Duodenal mucosa (tissue), 2 donors: ENCODE data around the gene TFPI.
"Not testable (repeated sequence)": the region's sequence is repeated elsewhere in the genome, so short reads cannot be mapped to it uniquely, and the experiment has no call there.

Source experiments
- H3K27ac ChIP-seq: one replicate; pipeline ENCODE4 v1.7.0; 2013; ENCODE audit warnings: low read depth, low read length
- H3K27me3 ChIP-seq, 2 donors: one replicate each; pipeline ENCODE4 v1.7.0; 2013; ENCODE audit warnings: low read length in 2 of 2, control low read depth in 1 of 2; ENCODE audit not compliant: insufficient read depth in 2 of 2, control insufficient read depth in 1 of 2
- H3K36me3 ChIP-seq, 2 donors: one replicate each; pipeline ENCODE4 v1.7.0; 2013; ENCODE audit warnings: low read length in 2 of 2, control low read depth in 1 of 2; ENCODE audit not compliant: insufficient read depth in 2 of 2, control insufficient read depth in 1 of 2
- H3K4me1 ChIP-seq, 2 donors: one replicate each; pipeline ENCODE4 v1.7.0; 2013; ENCODE audit warnings: low read length in 2 of 2, control low read depth in 1 of 2; ENCODE audit not compliant: insufficient read depth in 2 of 2, control insufficient read depth in 1 of 2
- H3K4me3 ChIP-seq, 2 donors: one replicate each; pipeline ENCODE4 v1.7.0; 2013; ENCODE audit warnings: low read length in 2 of 2, low read depth in 1 of 2
- H3K9ac ChIP-seq, 2 donors: one replicate each; pipeline ENCODE4 v1.7.0; 2013; ENCODE audit warnings: low read length in 2 of 2, low read depth in 1 of 2
- H3K9me3 ChIP-seq, 2 donors: one replicate each; pipeline ENCODE4 v1.7.0; 2013; ENCODE audit warnings: low read length in 2 of 2, control low read depth in 1 of 2; ENCODE audit not compliant: control insufficient read depth in 1 of 2

TFPI gene

DNA sequence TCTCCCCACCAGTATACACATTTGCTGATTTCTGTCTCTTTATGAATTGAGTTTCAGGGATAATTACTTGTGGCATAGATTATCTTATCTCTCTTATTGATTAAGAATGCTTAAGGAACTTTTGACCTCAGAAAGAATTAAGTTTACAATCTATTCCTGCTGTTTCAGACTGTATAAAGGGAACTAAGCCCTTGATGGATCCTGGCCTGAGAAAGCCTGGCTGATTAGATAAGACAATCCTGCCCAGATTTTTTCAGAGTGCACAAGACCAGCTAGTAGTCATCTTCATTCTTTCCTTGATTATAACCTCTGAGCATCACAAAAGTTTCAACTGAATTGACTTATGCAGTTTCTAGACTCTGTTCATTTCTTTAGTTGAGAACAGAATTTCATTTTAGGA, 22.7 kb upstream of the TFPI start:
- no peak overlapping the region for H3K27ac ChIP-seq

DNA sequence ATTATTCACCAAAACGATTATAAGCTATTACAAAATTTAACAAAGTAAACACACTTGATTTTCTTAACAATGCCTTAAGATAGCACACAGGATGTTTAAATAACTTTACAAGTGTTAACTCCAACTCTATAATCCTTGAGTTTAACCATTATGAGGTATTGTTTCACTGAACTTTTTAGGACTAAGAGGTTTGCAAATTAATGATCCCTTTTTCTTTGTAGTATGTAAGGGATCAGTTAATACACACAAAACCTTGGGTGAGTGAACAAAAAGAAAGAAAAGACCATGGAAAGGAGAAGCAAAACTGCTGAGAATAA, 21.5 kb upstream of the TFPI start:
- no peak overlapping the region for H3K4me3 ChIP-seq
- no peak overlapping the region for H3K27ac ChIP-seq
- no peaks in the 10 kb centered on the region for H3K9me3 ChIP-seq
- H3K4me1 ChIP-seq = peaks cover 11% of the 10 kb centered on the region in 2 donors
- H3K27me3 ChIP-seq = no peaks in the 10 kb centered on the region
- no peak overlapping the region for H3K9ac ChIP-seq
- no peaks in the 10 kb centered on the region for H3K36me3 ChIP-seq

More for the DNA sequence above, 22.7 kb upstream of the TFPI start:
- no peaks in the 10 kb centered on the region for H3K36me3 ChIP-seq
- no peaks in the 10 kb centered on the region for H3K27me3 ChIP-seq
- H3K4me3 ChIP-seq = no peak overlapping the region
- H3K4me1 ChIP-seq = peaks cover 11 to 16% of the 10 kb centered on the region in 2 donors
- no peak overlapping the region for H3K9ac ChIP-seq
- no peaks in the 10 kb centered on the region for H3K9me3 ChIP-seq

DNA sequence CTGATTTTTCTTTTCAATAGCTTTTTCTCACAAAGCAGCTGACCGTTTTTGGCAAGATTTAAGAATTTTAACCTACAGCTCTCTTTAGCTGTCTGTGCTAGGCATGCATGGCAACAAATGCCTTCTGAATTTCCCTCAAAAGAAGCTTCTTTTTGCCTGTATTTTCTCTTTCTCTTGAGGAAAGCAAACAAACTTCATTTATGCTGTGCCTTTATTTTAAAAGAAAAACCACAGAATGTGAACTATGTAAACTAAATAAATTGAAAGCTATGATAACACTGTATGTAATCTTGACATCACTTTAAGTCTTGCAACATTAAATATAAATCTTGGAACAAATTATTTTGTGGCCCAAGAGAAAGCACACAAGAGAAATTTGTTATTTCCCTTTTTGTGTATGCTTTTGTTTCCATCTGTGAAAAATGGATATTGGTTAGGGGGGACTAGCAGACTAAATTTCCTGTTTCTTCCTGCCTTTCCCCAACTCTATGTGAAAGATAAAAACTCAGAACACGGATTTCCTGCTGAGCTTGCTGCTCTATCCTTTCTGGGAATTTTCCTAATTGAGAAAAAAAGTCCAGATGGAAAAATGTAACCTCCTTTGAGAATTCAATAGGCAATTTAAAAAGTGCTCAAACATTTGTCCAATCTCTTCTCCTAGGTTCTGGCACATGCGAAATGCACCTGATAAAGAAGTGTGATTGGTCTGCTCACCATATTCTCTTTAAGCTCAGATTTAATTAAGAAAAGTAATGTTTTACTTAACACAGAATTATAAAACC, 20.9 kb upstream of the TFPI start:
- H3K9ac ChIP-seq = no peak overlapping the region
- H3K9me3 ChIP-seq = no peaks in the 10 kb centered on the region
- H3K4me3 ChIP-seq = no peak overlapping the region
- H3K27me3 ChIP-seq = no peaks in the 10 kb centered on the region
- H3K4me1 ChIP-seq = peaks cover 11% of the 10 kb centered on the region in 2 donors
- H3K36me3 ChIP-seq = no peaks in the 10 kb centered on the region
- no peak overlapping the region for H3K27ac ChIP-seq

- Histone ChIP-seq H3K4me3 (no peak overlapping the region), H3K4me1 (peaks cover 11% of the 10 kb centered on the region in 2 donors), H3K9me3 (no peaks in the 10 kb centered on the region), H3K27ac (no peak overlapping the region), H3K36me3 (no peaks in the 10 kb centered on the region), H3K9ac (no peak overlapping the region), H3K27me3 (no peaks in the 10 kb centered on the region)
Measured at GRCh38 chr2:187573722-187574121, 19.5 kb upstream of the TFPI start.

DNA sequence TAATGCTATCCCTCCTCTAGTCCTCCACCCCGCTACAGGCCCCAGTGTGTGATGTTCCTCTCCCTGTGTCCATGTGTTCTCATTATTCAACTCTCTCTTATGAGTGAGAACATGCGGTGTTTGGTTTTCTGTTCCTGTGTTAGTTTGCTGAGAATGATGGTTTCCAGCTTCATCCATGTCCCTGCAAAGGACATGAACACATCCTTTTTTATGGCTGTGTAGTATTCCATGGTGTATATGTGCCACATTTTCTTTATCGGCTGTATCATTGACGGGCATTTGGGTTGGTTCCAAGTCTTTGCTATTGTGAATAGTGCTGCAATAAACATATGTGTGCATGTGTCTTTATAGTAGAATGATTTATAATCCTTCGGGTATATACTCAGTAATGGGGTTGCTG, 17.8 kb upstream of the TFPI start:
- H3K36me3 ChIP-seq, H3K27ac ChIP-seq, H3K9ac ChIP-seq, H3K27me3 ChIP-seq, H3K4me1 ChIP-seq, H3K4me3 ChIP-seq, H3K9me3 ChIP-seq: not testable (repeated sequence)

GRCh38 chr2:187569571-187569970, 15.3 kb upstream of the TFPI start:
- Histone ChIP-seq H3K4me1 (no peaks in the 10 kb centered on the region), H3K27ac (no peak overlapping the region), H3K4me3 (no peak overlapping the region), H3K9me3 (no peaks in the 10 kb centered on the region), H3K27me3 (no peaks in the 10 kb centered on the region), H3K36me3 (no peaks in the 10 kb centered on the region), H3K9ac (no peak overlapping the region)

DNA sequence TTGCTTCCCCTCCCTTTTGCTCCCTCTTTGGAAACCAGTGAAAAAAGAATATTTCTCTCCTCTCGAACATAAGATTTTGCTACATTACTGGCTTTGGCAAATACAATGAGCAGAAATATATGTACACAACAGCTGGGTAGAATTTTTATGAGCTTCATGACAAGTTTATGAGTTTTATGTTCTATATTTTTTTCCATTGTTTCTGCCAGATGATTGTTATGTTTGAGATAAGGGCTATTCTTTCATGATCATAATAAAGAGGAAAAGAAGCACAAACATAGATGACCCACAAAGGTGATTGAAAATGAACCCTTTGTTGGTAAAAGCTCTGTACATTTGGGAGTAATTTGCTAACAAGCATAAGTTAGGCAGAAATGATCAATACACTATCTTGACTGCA, 14.8 kb upstream of the TFPI start:
- Histone ChIP-seq H3K27ac (no peak overlapping the region), H3K4me1 (no peaks in the 10 kb centered on the region), H3K9me3 (no peaks in the 10 kb centered on the region), H3K27me3 (no peaks in the 10 kb centered on the region), H3K4me3 (no peak overlapping the region), H3K36me3 (no peaks in the 10 kb centered on the region), H3K9ac (no peak overlapping the region)

DNA sequence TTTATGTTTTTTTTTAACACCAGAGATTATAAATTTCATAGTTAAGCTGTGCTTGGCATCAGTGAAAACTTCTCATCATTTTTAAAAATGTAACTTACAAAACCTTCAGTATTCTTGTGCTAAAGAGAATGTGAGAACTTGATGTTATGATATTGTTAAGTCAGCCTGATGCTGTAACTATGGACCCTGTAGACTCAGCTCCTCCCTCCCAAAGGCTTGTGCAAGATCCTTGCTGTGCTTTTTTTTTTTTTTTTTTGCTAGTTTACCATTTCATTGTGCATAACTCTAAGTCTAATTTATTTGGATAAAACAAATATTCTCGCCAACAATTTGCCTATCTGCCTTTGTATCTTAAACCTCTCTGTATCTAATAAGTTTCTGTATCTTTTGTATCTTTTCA, 12.9 kb upstream of the TFPI start:
- Histone ChIP-seq H3K27me3 (no peaks in the 10 kb centered on the region), H3K27ac (no peak overlapping the region), H3K9me3 (no peaks in the 10 kb centered on the region), H3K4me1 (no peaks in the 10 kb centered on the region), H3K4me3 (no peak overlapping the region), H3K9ac (no peak overlapping the region), H3K36me3 (no peaks in the 10 kb centered on the region)

GRCh38 chr2:187566712-187567111, 12.5 kb upstream of the TFPI start:
- Histone ChIP-seq H3K36me3 (no peaks in the 10 kb centered on the region), H3K4me1 (no peaks in the 10 kb centered on the region), H3K9me3 (no peaks in the 10 kb centered on the region), H3K4me3 (no peak overlapping the region), H3K9ac (no peak overlapping the region), H3K27me3 (no peaks in the 10 kb centered on the region), H3K27ac (no peak overlapping the region)

DNA sequence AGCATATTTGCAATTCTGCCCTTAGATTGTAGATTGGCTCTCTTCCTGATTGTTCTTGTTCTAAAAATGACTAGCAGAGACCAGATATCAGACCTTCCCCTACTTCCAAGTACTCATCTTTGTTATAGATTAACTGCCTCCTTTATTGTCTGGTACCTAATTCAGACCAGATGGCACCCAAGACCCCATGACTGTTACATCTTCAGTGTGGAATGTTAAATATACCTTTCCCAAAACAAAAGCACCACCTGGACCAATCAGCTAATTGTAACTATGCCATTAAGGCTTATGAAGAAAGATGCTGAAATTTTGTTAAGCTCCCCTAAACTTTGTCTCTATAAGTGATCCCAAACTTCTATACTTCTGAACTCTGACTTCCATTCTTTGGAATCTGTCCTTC, 12.0 kb upstream of the TFPI start:
- no peaks in the 10 kb centered on the region for H3K9me3 ChIP-seq
- no peak overlapping the region for H3K4me3 ChIP-seq
- no peak overlapping the region for H3K9ac ChIP-seq
- H3K36me3 ChIP-seq = no peaks in the 10 kb centered on the region
- H3K27ac ChIP-seq = no peak overlapping the region
- no peaks in the 10 kb centered on the region for H3K27me3 ChIP-seq
- H3K4me1 ChIP-seq = no peaks in the 10 kb centered on the region

DNA sequence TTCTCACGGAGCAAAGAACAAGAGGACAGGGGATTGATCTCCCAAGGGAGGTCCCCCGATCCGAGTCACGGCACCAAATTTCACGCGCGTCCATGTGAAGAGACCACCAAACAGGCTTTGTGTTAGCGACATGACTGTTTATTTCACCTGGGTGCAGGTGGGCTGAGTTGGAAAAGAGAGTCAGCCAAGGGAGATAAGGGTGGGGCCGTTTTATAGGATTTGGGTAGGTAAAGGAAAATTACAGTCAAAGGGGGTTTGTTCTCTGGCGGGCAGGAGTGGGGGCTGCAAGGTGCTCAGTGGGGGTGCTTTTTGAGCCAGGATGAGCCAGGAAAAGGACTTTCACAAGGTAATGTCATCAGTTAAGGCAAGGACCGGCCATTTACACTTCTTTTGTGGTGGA, 11.4 kb upstream of the TFPI start:
- not testable (repeated sequence) for H3K4me3 ChIP-seq, H3K4me1 ChIP-seq, H3K27me3 ChIP-seq, H3K9me3 ChIP-seq, H3K9ac ChIP-seq, H3K36me3 ChIP-seq, H3K27ac ChIP-seq
